GM23338 (cell line): ENCODE data around the gene DOLK. TPM values are rescaled to one million over a fixed set of nuclear protein-coding genes. Genes with fewer than 3 reads are reported as not detected.

Experiments used
- CREB1 ChIP-seq: fragments of 250-450 bp; sonication (Bioruptor Pico); IDR thresholded peaks from 2 replicates; pipeline ENCODE4 v1.5.0; 2020; ENCODE audit warnings: low read depth, mild to moderate bottlenecking, moderate library complexity
- CTCF ChIP-seq, 2 experiments: fragments of 200-600 bp in 1 of 2; sonication (generic) in 1 of 2; conservative IDR thresholded peaks; 2 replicates each; pipeline versions ENCODE4 v1.5.1 to v1.6.1; 2016 to 2017; ENCODE audit warnings: antibody characterized with exemption in 2 of 2, low read depth in 2 of 2, mild to moderate bottlenecking in 2 of 2, moderate library complexity in 1 of 2
- JUNB ChIP-seq: IDR thresholded peaks from one replicate; pipeline ENCODE4 v1.6.1; 2016; ENCODE audit warnings: antibody characterized with exemption; ENCODE audit not compliant: unreplicated experiment
- POLR2AphosphoS5 ChIP-seq: IDR thresholded peaks from 2 replicates; pipeline ENCODE4 v1.6.1; 2016; ENCODE audit warnings: antibody characterized with exemption, low read depth
- ZNF114 ChIP-seq: fragments of 250-450 bp; sonication (Bioruptor Pico); IDR thresholded peaks from 2 replicates; pipeline ENCODE4 v1.5.0; 2020; ENCODE audit warnings: mild to moderate bottlenecking, moderate library complexity
- polyA plus RNA-seq: library from polyadenylated mRNA; unstranded; fragments of >200 nt; fragmentation: Nextera tagmentation; extraction: Ambion mirVana; gene quantifications from 2 replicates; pipeline ENCODE4 v1.2.1, GENCODE V29; 2016
- total RNA-seq: library from RNA; depleted of rRNA; stranded (reverse); fragments of >200 nt; shearing (Covaris generic); gene quantifications from 2 replicates; pipeline ENCODE4 v1.2.3, GENCODE V29; 2014; rRNA removed

DOLK gene
- total and polyA plus RNA-seq, 2 experiments from 2014 or later: 9.8 to 20.2 TPM

GRCh38 chr9:128895556-128895955 lies 51.8 kb downstream of the DOLK start (continued):
- no peak for TF ChIP-seq CTCF (conservative IDR thresholded peaks at IDR 0.05; ENCODE audit: low read depth in 2 of 2)
- TF ChIP-seq CREB1 (CRISPR knock-in tag): no peak
- no peak for TF ChIP-seq JUNB
- no peak for TF ChIP-seq ZNF114
- no peak for TF ChIP-seq POLR2AphosphoS5

Other genes starting within 250 kb of the DOLK start
- 16.3 and 17.7 TPM in 2 replicates for gene PKN3, start 245.1 kb downstream of the DOLK start, total RNA-seq
- 6.2 and 6.7 TPM in 2 replicates for gene PKN3, start 245.1 kb downstream of the DOLK start, polyA plus RNA-seq
- gene ZDHHC12, start 223.5 kb downstream of the DOLK start, total RNA-seq: 54.1 and 57.9 TPM in 2 replicates
- gene ZDHHC12, start 223.5 kb downstream of the DOLK start, polyA plus RNA-seq: 47.5 and 50.3 TPM in 2 replicates
- 14.4 and 23.9 TPM in 2 replicates for gene ZER1, start 175.7 kb downstream of the DOLK start, total RNA-seq
- 6.5 and 7.0 TPM in 2 replicates for gene ZER1, start 175.7 kb downstream of the DOLK start, polyA plus RNA-seq
- gene TBC1D13, start 160.3 kb downstream of the DOLK start, total RNA-seq: 19.1 and 19.4 TPM in 2 replicates
- 7.8 and 8.3 TPM in 2 replicates for gene TBC1D13, start 160.3 kb downstream of the DOLK start, polyA plus RNA-seq
- gene ENDOG, start 129.1 kb downstream of the DOLK start, total RNA-seq: 14.6 and 23.5 TPM in 2 replicates
- 15.1 and 19.2 TPM in 2 replicates for gene ENDOG, start 129.1 kb downstream of the DOLK start, polyA plus RNA-seq
- gene SPOUT1, start 117.8 kb downstream of the DOLK start, total RNA-seq: 34.8 and 50.9 TPM in 2 replicates
- 28.5 and 33.5 TPM in 2 replicates for gene SPOUT1, start 117.8 kb downstream of the DOLK start, polyA plus RNA-seq
- 29.8 and 34.0 TPM in 2 replicates for gene KYAT1, start 65.7 kb downstream of the DOLK start, total RNA-seq
- gene KYAT1, start 65.7 kb downstream of the DOLK start, polyA plus RNA-seq: 23.0 and 26.1 TPM in 2 replicates
- 75.7 and 80.5 TPM in 2 replicates for gene LRRC8A, start 65.5 kb downstream of the DOLK start, total RNA-seq
- gene LRRC8A, start 65.5 kb downstream of the DOLK start, polyA plus RNA-seq: 35.3 and 37.3 TPM in 2 replicates
- 4.1 and 10.4 TPM in 2 replicates for gene PHYHD1, start 26.6 kb downstream of the DOLK start, total RNA-seq
- 16.8 and 23.4 TPM in 2 replicates for gene PHYHD1, start 26.6 kb downstream of the DOLK start, polyA plus RNA-seq
- gene NUP188, start 96 bp upstream of the DOLK start, total RNA-seq: 107 and 117 TPM in 2 replicates
- 25.5 and 28.4 TPM in 2 replicates for gene NUP188, start 96 bp upstream of the DOLK start, polyA plus RNA-seq
- 64.3 and 68.0 TPM in 2 replicates for gene SH3GLB2, start 80.7 kb upstream of the DOLK start, total RNA-seq
- 21.9 and 22.8 TPM in 2 replicates for gene SH3GLB2, start 80.7 kb upstream of the DOLK start, polyA plus RNA-seq
- 37.1 and 47.8 TPM in 2 replicates for gene MIGA2, start 89.0 kb upstream of the DOLK start, total RNA-seq
- 15.3 and 19.3 TPM in 2 replicates for gene MIGA2, start 89.0 kb upstream of the DOLK start, polyA plus RNA-seq
- gene DOLPP1, start 133.5 kb upstream of the DOLK start, total RNA-seq: 30.0 and 31.9 TPM in 2 replicates
- 20.5 and 23.3 TPM in 2 replicates for gene DOLPP1, start 133.5 kb upstream of the DOLK start, polyA plus RNA-seq
- 9.9 TPM in 2 replicates for gene CRAT, start 163.2 kb upstream of the DOLK start, total RNA-seq
- gene CRAT, start 163.2 kb upstream of the DOLK start, polyA plus RNA-seq: 3.7 and 4.6 TPM in 2 replicates
- 110 and 122 TPM in 2 replicates for gene PTPA, start 163.8 kb upstream of the DOLK start, total RNA-seq
- 53.9 and 57.3 TPM in 2 replicates for gene PTPA, start 163.8 kb upstream of the DOLK start, polyA plus RNA-seq
- 0.90 and 1.2 TPM in 2 replicates for gene IER5L, start 230.7 kb upstream of the DOLK start, total RNA-seq
- 0.19 and 0.24 TPM in 2 replicates for gene IER5L, start 230.7 kb upstream of the DOLK start, polyA plus RNA-seq